ENCODE data around the gene PLCL2.

The PLCL2 gene

GRCh38 chr3:16881896-16882630 is 2.7 kb upstream of the PLCL2 start:
- ChIA-PET POLR2A (no interaction called here), CTCF (interaction anchor here (0.7 to 1.3 kb wide), 3 partner anchors 8 to 29 kb away, joined by 3 to 5 read pairs (median 4); no protein-coding TSS in a partner anchor)
- no peak for DNase-seq (ENCODE audit: low read depth, low spot score)
- no peak overlapping the region for H3K4me3 ChIP-seq (ENCODE audit: low read depth, low read length)
- TF ChIP-seq CTCF (IDR thresholded peaks at IDR 0.05; ENCODE audit: insufficient read depth, low read length, missing control alignments): no peak

DNA sequence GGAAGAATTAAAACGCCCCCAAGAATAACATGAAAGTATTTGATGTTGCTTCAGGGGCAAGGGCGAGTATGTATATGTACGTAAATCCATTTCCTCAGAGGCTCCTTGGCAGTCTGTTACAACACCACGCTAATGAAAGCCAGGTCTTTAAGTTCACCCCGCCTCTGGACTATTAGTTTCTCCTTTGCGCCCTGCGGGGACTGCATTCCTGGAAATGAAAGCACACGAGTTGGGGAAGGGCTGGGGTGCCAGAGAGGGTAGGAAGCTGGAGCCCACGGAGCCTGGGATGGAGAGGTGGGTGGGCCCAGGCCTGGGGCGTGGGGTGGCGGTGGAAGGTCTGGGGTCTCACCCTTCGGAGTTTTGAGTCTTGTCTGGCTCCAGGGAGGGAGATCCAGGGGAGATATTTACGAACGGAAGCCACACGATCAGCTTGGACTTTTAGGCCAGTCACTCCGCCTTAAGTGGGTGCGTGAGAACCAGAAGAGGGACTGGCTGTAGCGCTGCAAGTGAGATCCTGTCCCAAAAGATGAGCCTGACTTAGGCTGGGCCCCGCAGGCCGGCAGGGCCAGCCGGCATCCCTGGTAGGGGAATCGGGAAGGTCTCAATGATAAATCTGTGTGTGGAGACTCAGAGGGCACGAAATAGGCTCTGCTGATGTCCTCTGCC is 1.6 kb upstream of the PLCL2 start:
- peak overlapping the region; percentile 4 for H3K4me3 ChIP-seq (ENCODE audit: low read depth, low read length)
- POLR2A ChIA-PET: no interaction called here
- no peak for TF ChIP-seq CTCF (IDR thresholded peaks at IDR 0.05; ENCODE audit: insufficient read depth, low read length, missing control alignments)
- CTCF ChIA-PET: interaction anchor here (1.0 to 2.3 kb wide), 5 partner anchors 10 to 30 kb away, joined by 4 to 28 read pairs (median 5); no protein-coding TSS in a partner anchor
- peak; percentile 14 for DNase-seq (ENCODE audit: low read depth, low spot score)

DNA sequence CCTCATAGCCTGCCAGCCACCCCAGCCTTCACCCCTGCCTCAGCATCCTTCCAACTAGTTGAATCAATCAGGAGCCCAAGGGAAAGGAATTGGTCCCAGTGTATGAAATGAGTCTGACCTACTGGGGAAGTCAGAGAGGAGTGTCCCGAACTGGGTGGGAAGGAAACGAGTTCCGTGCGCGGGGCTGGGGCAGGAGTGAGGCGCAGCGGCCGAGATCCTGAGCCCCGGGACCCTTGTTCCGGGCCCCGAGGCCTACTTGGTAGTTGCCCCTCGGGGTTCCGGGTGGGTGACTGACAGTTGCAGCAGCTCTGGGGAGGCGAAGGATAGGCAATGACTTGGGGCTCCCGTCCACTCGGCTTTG is 1.1 kb upstream of the PLCL2 start:
- ChIA-PET CTCF (interaction anchor here (0.9 to 2.3 kb wide), 10 partner anchors 10 to 282 kb away, joined by 3 to 28 read pairs (median 5); no protein-coding TSS in a partner anchor), POLR2A (no interaction called here)
- no peak for DNase-seq (ENCODE audit: low read depth, low spot score)
- no peak for TF ChIP-seq CTCF (IDR thresholded peaks at IDR 0.05; ENCODE audit: insufficient read depth, low read length, missing control alignments)
- peak overlapping the region; percentile 79 for H3K4me3 ChIP-seq (ENCODE audit: low read depth, low read length)

GRCh38 chr3:16884084-16884747 is 539 bp upstream of the PLCL2 start:
- no peak for DNase-seq (ENCODE audit: low read depth, low spot score)
- CTCF ChIA-PET: interaction anchor here (0.9 to 2.3 kb wide), 10 partner anchors 9 to 283 kb away, joined by 3 to 28 read pairs (median 5); no protein-coding TSS in a partner anchor
- POLR2A ChIA-PET: no interaction called here

DNA sequence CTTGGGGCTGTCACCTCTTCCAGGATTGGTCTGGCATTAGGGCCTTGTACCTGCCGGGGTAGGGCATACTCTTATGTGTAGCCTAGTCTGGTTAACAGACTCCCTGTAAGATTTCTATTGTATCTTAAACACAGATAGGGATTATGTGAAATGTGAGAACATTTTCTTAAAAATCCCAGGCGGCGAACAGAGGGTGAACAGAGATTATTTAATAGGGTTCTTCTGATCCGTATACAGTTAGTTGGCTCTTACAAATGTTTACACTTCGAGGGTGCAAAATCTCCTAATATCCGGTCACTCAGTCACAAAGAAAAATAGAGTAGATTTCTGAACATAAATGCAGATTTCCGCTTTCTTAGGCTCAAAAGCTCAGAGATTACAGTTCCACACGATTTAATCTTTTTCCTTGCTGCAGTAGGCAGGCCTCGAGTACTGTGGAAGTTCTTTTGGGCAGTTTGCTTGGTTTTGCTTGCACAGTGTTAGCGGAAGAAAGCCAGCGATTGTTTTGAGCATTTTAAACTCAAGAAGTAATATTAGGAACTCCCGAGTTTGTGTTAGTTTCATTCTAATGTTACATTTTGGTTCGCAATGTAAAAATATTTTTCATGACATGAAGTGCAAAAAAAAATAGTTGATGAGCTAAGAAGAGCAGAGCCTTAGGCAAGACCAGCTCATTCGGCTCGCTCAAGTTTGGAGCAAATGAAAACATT is 993 bp downstream of the PLCL2 start:
- DNase-seq (ENCODE audit: low read depth, low spot score): no peak
- CTCF ChIA-PET: interaction anchor here (1.0 to 1.3 kb wide), 3 partner anchors 13 to 285 kb away, joined by 3 to 4 read pairs (median 3); no protein-coding TSS in a partner anchor

More at GRCh38 chr3:16884084-16884747, 539 bp upstream of the PLCL2 start:
- peak; percentile 76 for TF ChIP-seq CTCF (IDR thresholded peaks at IDR 0.05; ENCODE audit: insufficient read depth, low read length, missing control alignments)
- H3K4me3 ChIP-seq (ENCODE audit: low read depth, low read length): peak overlapping the region; percentile 79

More for the DNA sequence above, 993 bp downstream of the PLCL2 start:
- TF ChIP-seq CTCF (IDR thresholded peaks at IDR 0.05; ENCODE audit: insufficient read depth, low read length, missing control alignments): no peak
- peak overlapping the region; percentile 79 for H3K4me3 ChIP-seq (ENCODE audit: low read depth, low read length)
- POLR2A ChIA-PET: no interaction called here
